Lower leg skin (tissue), 4 donors: ENCODE measurements around the gene MAFG. TPM values are rescaled to one million over a fixed set of nuclear protein-coding genes. Genes with fewer than 3 reads are reported as not detected.

Source experiments
- DNase-seq, 2 donors: peaks; one replicate each; pipeline ENCODE4 v3.0.0-alpha.2; 2019; ENCODE audit warnings: low spot score in 2 of 2
- H3K4me3 ChIP-seq: fragments of 200-600 bp; sonication (generic); 2 replicates; pipeline ENCODE4 v1.5.1; 2017; ENCODE audit warnings: mild to moderate bottlenecking, low read depth; ENCODE audit not compliant: poor library complexity, severe bottlenecking
- CTCF ChIP-seq, 3 donors: fragments of 450-650 bp; IDR thresholded peaks; one replicate each; pipeline ENCODE4 v1.5.1; 2016; ENCODE audit warnings: antibody characterized with exemption in 3 of 3, mild to moderate bottlenecking in 3 of 3, moderate library complexity in 2 of 3
- POLR2A ChIP-seq, 2 donors: fragments of 450-650 bp; IDR thresholded peaks; one replicate each; pipeline ENCODE4 v1.6.1; 2016 to 2017; ENCODE audit warnings: antibody characterized with exemption in 2 of 2, mild to moderate bottlenecking in 1 of 2, moderate library complexity in 1 of 2
- WGBS, 2 donors: methylation state at CpG; one replicate each; pipeline ENCODE4 v1.1.5; 2018; 5-methylcytosine and 5-hydroxymethylcytosine counted together
- intact Hi-C: fragments of 100-400 bp; cut with DNase I; formaldehyde crosslinking; loops from one replicate; pipeline ENCODE4 v1.15.0; 2023; ENCODE audit warnings: low total_unique reads
- total RNA-seq, 4 donors: library from RNA; depleted of rRNA; stranded (reverse); fragments of >200 nt; gene quantifications; one replicate each; pipeline ENCODE4 v1.1.0, GENCODE V29; 2016

Gene MAFG
- total RNA-seq, 4 donors from 2014 or later, result 17.4 to 23.2 (median 19.7) TPM

- no peak overlapping the region for H3K4me3 ChIP-seq
- intact Hi-C loops, result no loop called here
- DNase-seq, result no peak
- TF ChIP-seq CTCF (IDR thresholded peaks at IDR 0.05) (peak in 1 of 3 donors; percentile 41), POLR2A (IDR thresholded peaks at IDR 0.05) (no peak)
- WGBS, 2 donors, result 55 to 60% methylated on average over 25 to 42 of the region's 52 CpGs
Measured at GRCh38 chr17:81869221-81870130, 58.1 kb downstream of the MAFG start.

GRCh38 chr17:81868674-81869220 lies 58.8 kb downstream of the MAFG start:
- H3K4me3 ChIP-seq, result no peak overlapping the region
- no peak for DNase-seq
- no peak for TF ChIP-seq CTCF (IDR thresholded peaks at IDR 0.05)
- TF ChIP-seq POLR2A (IDR thresholded peaks at IDR 0.05), result no peak
- 74 to 76% methylated on average over 23 to 26 of the region's 30 CpGs for WGBS, 2 donors
- intact Hi-C loops, result no loop called here

Other genes starting within 250 kb of the MAFG start
- 10 to 100 TPM; 29.2 to 45.1 (median 36.2) TPM for gene ARL16, start 243.9 kb downstream of the MAFG start, total RNA-seq
- gene HGS, start 243.7 kb downstream of the MAFG start, total RNA-seq, result 100 to 1,000 TPM in 1 of 4 donors, 10 to 100 TPM in 3; 87.0 to 160 (median 92.1) TPM
- 10 to 100 TPM; 39.5 to 64.0 (median 43.1) TPM for gene MRPL12, start 224.4 kb downstream of the MAFG start, total RNA-seq
- 10 to 100 TPM; 23.4 to 30.6 (median 25.9) TPM for gene SLC25A10, start 215.5 kb downstream of the MAFG start, total RNA-seq
- under 1 TPM; 0.16 to 0.71 (median 0.47) TPM for gene GCGR, start 123.6 kb downstream of the MAFG start, total RNA-seq
- gene MCRIP1, start 94.4 kb downstream of the MAFG start, total RNA-seq, result 10 to 100 TPM; 21.6 to 41.0 (median 28.8) TPM
- under 1 TPM in 1 of 4 donors, not detected in 3; 0.36 TPM for gene PPP1R27, start 92.7 kb downstream of the MAFG start, total RNA-seq
- gene P4HB, start 67.2 kb downstream of the MAFG start, total RNA-seq, result 100 to 1,000 TPM; 685 to 999 (median 839) TPM
- gene ARHGDIA, start 56.4 kb downstream of the MAFG start, total RNA-seq, result 100 to 1,000 TPM; 144 to 280 (median 201) TPM
- 100 to 1,000 TPM in 1 of 4 donors, 10 to 100 TPM in 3; 69.4 to 116 (median 79.7) TPM for gene ALYREF, start 36.1 kb downstream of the MAFG start, total RNA-seq
- gene ANAPC11, start 36.0 kb downstream of the MAFG start, total RNA-seq, result 100 to 1,000 TPM in 2 of 4 donors, 10 to 100 TPM in 2; 92.3 to 152 (median 107) TPM
- gene NPB, start 25.5 kb downstream of the MAFG start, total RNA-seq, result 1 to 10 TPM in 2 of 4 donors, under 1 TPM in 1, not detected in 1; 0.71 to 3.3 (median 2.0) TPM
- 10 to 100 TPM; 16.2 to 37.0 (median 25.3) TPM for gene PCYT2, start 16.3 kb downstream of the MAFG start, total RNA-seq
- 10 to 100 TPM; 32.0 to 44.6 (median 38.0) TPM for gene SIRT7, start 9.6 kb downstream of the MAFG start, total RNA-seq
- gene PYCR1, start 9.6 kb upstream of the MAFG start, total RNA-seq, result 10 to 100 TPM in 1 of 4 donors, 1 to 10 TPM in 3; 4.2 to 13.5 (median 8.3) TPM
- not detected for gene MYADML2, start 19.5 kb upstream of the MAFG start, total RNA-seq
- gene NOTUM, start 33.5 kb upstream of the MAFG start, total RNA-seq, result 1 to 10 TPM in 3 of 4 donors, under 1 TPM in 1; 0.89 to 3.5 (median 2.1) TPM
- gene ASPSCR1, start 49.9 kb upstream of the MAFG start, total RNA-seq, result 10 to 100 TPM; 24.0 to 31.5 (median 27.4) TPM
- gene CENPX, start 95.1 kb upstream of the MAFG start, total RNA-seq, result 10 to 100 TPM; 64.8 to 79.7 (median 71.2) TPM
- gene LRRC45, start 95.6 kb upstream of the MAFG start, total RNA-seq, result 10 to 100 TPM; 16.7 to 18.3 (median 17.6) TPM
- gene RAC3, start 103.9 kb upstream of the MAFG start, total RNA-seq, result 10 to 100 TPM in 2 of 4 donors, 1 to 10 TPM in 2; 8.2 to 16.8 (median 10.0) TPM
- 100 to 1,000 TPM; 124 to 199 (median 149) TPM for gene DCXR, start 110.0 kb upstream of the MAFG start, total RNA-seq
- 10 to 100 TPM; 44.8 to 83.7 (median 50.9) TPM for gene RFNG, start 124.1 kb upstream of the MAFG start, total RNA-seq
- gene GPS1, start 124.2 kb upstream of the MAFG start, total RNA-seq, result 10 to 100 TPM; 57.2 to 99.3 (median 79.1) TPM
- 100 to 1,000 TPM in 1 of 4 donors, 10 to 100 TPM in 3; 65.8 to 113 (median 89.8) TPM for gene DUS1L, start 138.1 kb upstream of the MAFG start, total RNA-seq
- gene FASN, start 170.5 kb upstream of the MAFG start, total RNA-seq, result 100 to 1,000 TPM; 141 to 424 (median 233) TPM